HG03139 (cell line): Measurements from ENCODE around the gene FOSL2.

ENCODE experiments used
- ATAC-seq: cut with Tn5 transposase; IDR thresholded peaks from one replicate; pipeline ENCODE4 v1.9.1; 2021; ENCODE audit not compliant: unreplicated experiment

Gene FOSL2

GRCh38 chr2:28429636-28430376, 37.1 kb downstream of the FOSL2 start:
- no peak for ATAC-seq

- no peak for ATAC-seq
Measured at GRCh38 chr2:28430377-28430765, 37.7 kb downstream of the FOSL2 start.

GRCh38 chr2:28430788-28431418, 38.2 kb downstream of the FOSL2 start:
- no peak for ATAC-seq

GRCh38 chr2:28431741-28432140, 39.1 kb downstream of the FOSL2 start:
- ATAC-seq = no peak

GRCh38 chr2:28432362-28432761, 39.7 kb downstream of the FOSL2 start:
- ATAC-seq = no peak

- ATAC-seq = no peak
Measured at GRCh38 chr2:28433215-28433614, 40.6 kb downstream of the FOSL2 start.

- no peak for ATAC-seq
Measured at GRCh38 chr2:28433935-28434599, 41.4 kb downstream of the FOSL2 start.

GRCh38 chr2:28434600-28434989, 41.9 kb downstream of the FOSL2 start:
- ATAC-seq = no peak

- ATAC-seq = no peak
Measured at GRCh38 chr2:28435241-28435640, 42.6 kb downstream of the FOSL2 start.

- ATAC-seq = no peak
Measured at GRCh38 chr2:28435814-28436351, 43.2 kb downstream of the FOSL2 start.

GRCh38 chr2:28436525-28437051, 43.9 kb downstream of the FOSL2 start:
- ATAC-seq = no peak

GRCh38 chr2:28437149-28437835, 44.6 kb downstream of the FOSL2 start:
- ATAC-seq = no peak

- ATAC-seq = no peak
Measured at GRCh38 chr2:28437918-28438317, 45.3 kb downstream of the FOSL2 start.

- ATAC-seq = no peak
Measured at GRCh38 chr2:28438532-28439063, 45.9 kb downstream of the FOSL2 start.

- no peak for ATAC-seq
Measured at GRCh38 chr2:28439127-28439526, 46.5 kb downstream of the FOSL2 start.

GRCh38 chr2:28439763-28440162, 47.1 kb downstream of the FOSL2 start:
- ATAC-seq = no peak

GRCh38 chr2:28442328-28442727, 49.7 kb downstream of the FOSL2 start:
- ATAC-seq = no peak

GRCh38 chr2:28444956-28445355, 52.3 kb downstream of the FOSL2 start:
- ATAC-seq = no peak

- no peak for ATAC-seq
Measured at GRCh38 chr2:28445448-28446258, 53.0 kb downstream of the FOSL2 start.

- no peak for ATAC-seq
Measured at GRCh38 chr2:28446531-28446930, 53.9 kb downstream of the FOSL2 start.
